Hepatocyte (in vitro differentiated cells): ENCODE results near the gene ZNF148. TPM values are rescaled to one million over a fixed set of nuclear protein-coding genes. Genes with fewer than 3 reads are reported as not detected.

Source experiments
- DNase-seq: peaks from one replicate; pipeline ENCODE4 v3.0.0-alpha.2; 2016; ENCODE audit warnings: low spot score
- H2AFZ ChIP-seq: fragments of 200-600 bp; sonication (generic); 2 replicates; pipeline ENCODE4 v1.6.0; 2016; ENCODE audit warnings: antibody characterized with exemption, mild to moderate bottlenecking
- H3K27ac ChIP-seq: fragments of 200-600 bp; sonication (generic); 2 replicates; pipeline ENCODE4 v1.5.1; 2016; ENCODE audit warnings: mild to moderate bottlenecking
- H3K27me3 ChIP-seq: fragments of 200-600 bp; sonication (generic); 2 replicates; pipeline ENCODE4 v1.6.1; 2016
- H3K36me3 ChIP-seq: fragments of 200-600 bp; sonication (generic); replicated peaks from 2 replicates; pipeline ENCODE4 v1.5.1; 2016; ENCODE audit warnings: low read depth; ENCODE audit not compliant: insufficient read depth
- H3K4me1 ChIP-seq: fragments of 200-600 bp; sonication (generic); 2 replicates; pipeline ENCODE4 v1.5.1; 2016; ENCODE audit warnings: mild to moderate bottlenecking, moderate library complexity; ENCODE audit not compliant: insufficient read depth
- H3K4me2 ChIP-seq: fragments of 200-600 bp; sonication (generic); 2 replicates; pipeline ENCODE4 v1.6.0; 2016
- H3K4me3 ChIP-seq: fragments of 200-600 bp; sonication (generic); 2 replicates; pipeline ENCODE4 v1.5.1; 2016; ENCODE audit warnings: mild to moderate bottlenecking
- H3K79me2 ChIP-seq: fragments of 200-600 bp; sonication (generic); 2 replicates; pipeline ENCODE4 v1.6.0; 2017; ENCODE audit warnings: mild to moderate bottlenecking
- H3K9me2 ChIP-seq: fragments of 200-600 bp; sonication (generic); replicated peaks from 2 replicates; pipeline ENCODE4 v1.6.0; 2017; ENCODE audit warnings: mild to moderate bottlenecking; ENCODE audit not compliant: insufficient read depth
- H3K9me3 ChIP-seq: fragments of 200-600 bp; sonication (generic); 2 replicates; pipeline ENCODE4 v1.5.1; 2016; ENCODE audit warnings: low read depth, mild to moderate bottlenecking
- H4K20me1 ChIP-seq: fragments of 200-600 bp; sonication (generic); 2 replicates; pipeline ENCODE4 v1.6.0; 2016; ENCODE audit warnings: mild to moderate bottlenecking; ENCODE audit not compliant: insufficient read depth, poor library complexity, severe bottlenecking
- EZH2 ChIP-seq: fragments of 200-600 bp; sonication (generic); IDR thresholded peaks from 2 replicates; pipeline ENCODE4 v1.6.1; 2016; ENCODE audit warnings: antibody characterized with exemption, mild to moderate bottlenecking, borderline replicate concordance
- EZH2phosphoT487 ChIP-seq: fragments of 200-600 bp; sonication (generic); IDR thresholded peaks from one replicate; pipeline ENCODE4 v1.6.1; 2018; ENCODE audit warnings: antibody characterized with exemption, mild to moderate bottlenecking, low read depth, moderate library complexity; ENCODE audit not compliant: unreplicated experiment, severe bottlenecking
- WGBS: methylation state at CpG from one replicate; pipeline ENCODE4 v1.1.6; 2016; ENCODE audit warnings: low lambda C conversion rate; ENCODE audit errors: missing lambda C conversion rate; 5-methylcytosine and 5-hydroxymethylcytosine counted together
- polyA plus RNA-seq: library from polyadenylated mRNA; unstranded; fragments of >200 nt; fragmentation: Nextera tagmentation; extraction: Ambion mirVana; gene quantifications from 2 replicates; pipeline ENCODE4 v1.2.1, GENCODE V29; 2016
- small RNA-seq: library from RNA; depleted of rRNA; stranded (forward); fragments of <200 nt; gene quantifications from one replicate; pipeline ENCODE3, GENCODE V24; 2014
- total RNA-seq: library from RNA; depleted of rRNA; stranded (reverse); fragments of >200 nt; gene quantifications from 2 replicates; pipeline ENCODE4 v1.2.3, GENCODE V29; 2014
- TF ChIP-seq, protein P1 (sequence below): fragments of 200-600 bp; sonication (generic); IDR thresholded peaks from 2 replicates; pipeline ENCODE4 v1.5.1; 2016; ENCODE audit warnings: antibody characterized with exemption, mild to moderate bottlenecking; ENCODE audit not compliant: poor library complexity

ZNF148 gene
- total and polyA plus RNA-seq, 2 experiments from 2014 or later, result 23.2 to 30.3 TPM

DNA sequence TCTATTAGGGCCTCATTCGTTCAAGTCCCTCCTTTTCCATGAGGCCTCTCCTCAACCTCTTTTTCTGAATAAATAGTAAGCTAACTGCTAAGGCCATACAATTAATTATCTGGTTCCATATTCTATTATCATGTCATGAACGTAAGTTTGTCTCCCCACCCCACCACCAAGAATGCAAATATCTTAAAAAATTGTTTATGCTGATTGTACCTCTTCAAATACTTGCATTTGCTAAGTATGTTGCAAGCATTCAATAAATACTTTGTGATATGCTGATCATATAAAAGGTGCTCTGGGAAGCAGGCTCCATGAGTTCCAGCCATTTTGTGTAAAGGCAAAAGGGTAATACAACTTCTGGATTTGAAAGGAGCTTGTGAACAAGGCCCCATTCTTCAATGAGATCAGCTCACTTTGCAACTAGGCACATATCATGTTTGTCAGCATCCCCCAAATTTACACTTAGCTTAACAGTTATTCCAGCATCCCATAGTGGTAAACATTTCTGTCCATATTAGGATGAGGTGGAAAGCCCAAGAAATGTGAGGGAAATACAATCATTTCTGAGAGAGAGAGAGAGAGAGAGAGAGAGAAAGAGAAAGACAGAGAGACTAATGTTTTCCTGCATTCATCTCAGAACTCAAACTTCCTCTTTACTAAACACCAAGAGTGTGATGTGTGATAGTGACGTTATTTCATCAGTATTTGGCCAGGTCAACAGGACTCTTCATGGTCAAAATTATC lies 195.8 kb downstream of the ZNF148 start:
- WGBS, result 85% methylated on average over 3 of the region's 3 CpGs
- Histone ChIP-seq H3K36me3 (no peaks in the 10 kb centered on the region), H3K27me3 (no peaks in the 10 kb centered on the region), H3K9me2 (no peaks in the 10 kb centered on the region), H3K4me3 (no peak overlapping the region), H3K9me3 (no peaks in the 10 kb centered on the region), H2AFZ (no peak overlapping the region), H3K79me2 (no peaks in the 10 kb centered on the region), H4K20me1 (no peaks in the 10 kb centered on the region), H3K4me1 (no peaks in the 10 kb centered on the region), H3K4me2 (no peak overlapping the region), H3K27ac (no peak overlapping the region)
- TF ChIP-seq, protein P1, sequence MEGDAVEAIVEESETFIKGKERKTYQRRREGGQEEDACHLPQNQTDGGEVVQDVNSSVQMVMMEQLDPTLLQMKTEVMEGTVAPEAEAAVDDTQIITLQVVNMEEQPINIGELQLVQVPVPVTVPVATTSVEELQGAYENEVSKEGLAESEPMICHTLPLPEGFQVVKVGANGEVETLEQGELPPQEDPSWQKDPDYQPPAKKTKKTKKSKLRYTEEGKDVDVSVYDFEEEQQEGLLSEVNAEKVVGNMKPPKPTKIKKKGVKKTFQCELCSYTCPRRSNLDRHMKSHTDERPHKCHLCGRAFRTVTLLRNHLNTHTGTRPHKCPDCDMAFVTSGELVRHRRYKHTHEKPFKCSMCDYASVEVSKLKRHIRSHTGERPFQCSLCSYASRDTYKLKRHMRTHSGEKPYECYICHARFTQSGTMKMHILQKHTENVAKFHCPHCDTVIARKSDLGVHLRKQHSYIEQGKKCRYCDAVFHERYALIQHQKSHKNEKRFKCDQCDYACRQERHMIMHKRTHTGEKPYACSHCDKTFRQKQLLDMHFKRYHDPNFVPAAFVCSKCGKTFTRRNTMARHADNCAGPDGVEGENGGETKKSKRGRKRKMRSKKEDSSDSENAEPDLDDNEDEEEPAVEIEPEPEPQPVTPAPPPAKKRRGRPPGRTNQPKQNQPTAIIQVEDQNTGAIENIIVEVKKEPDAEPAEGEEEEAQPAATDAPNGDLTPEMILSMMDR, result no peak
- no peak for TF ChIP-seq EZH2phosphoT487
- no peak for TF ChIP-seq EZH2
- DNase-seq, result no peak

DNA sequence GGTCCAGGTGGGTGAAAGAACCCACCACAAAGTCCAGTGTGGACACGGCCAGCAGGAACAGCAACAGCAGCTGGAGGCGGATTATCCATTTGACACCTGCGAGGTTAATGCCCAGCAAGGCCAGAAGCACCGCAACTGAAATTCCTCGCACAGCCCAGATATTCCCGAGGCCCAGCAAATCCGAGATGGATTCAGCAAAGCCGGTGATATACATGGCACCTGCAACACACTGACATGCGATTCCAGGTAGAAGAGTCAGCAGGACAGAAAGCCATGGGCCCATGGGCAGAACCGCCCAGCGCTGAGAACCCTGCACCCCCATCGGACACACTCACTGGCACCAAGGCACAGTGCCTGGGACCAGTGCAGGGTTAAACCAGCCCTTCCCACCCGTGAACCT lies 197.4 kb downstream of the ZNF148 start:
- Histone ChIP-seq H3K4me2 (no peak overlapping the region), H3K27me3 (no peaks in the 10 kb centered on the region), H3K9me3 (no peaks in the 10 kb centered on the region), H3K4me1 (no peaks in the 10 kb centered on the region), H3K79me2 (no peaks in the 10 kb centered on the region), H3K4me3 (no peak overlapping the region), H3K9me2 (no peaks in the 10 kb centered on the region), H3K27ac (no peak overlapping the region), H2AFZ (no peak overlapping the region), H3K36me3 (no peaks in the 10 kb centered on the region), H4K20me1 (no peaks in the 10 kb centered on the region)
- TF ChIP-seq, protein P1, result no peak
- TF ChIP-seq EZH2phosphoT487 (no peak), EZH2 (no peak)
- no peak for DNase-seq
- 97% methylated on average over 13 of the region's 13 CpGs for whole genome bisulfite sequencing

Small RNAs within 50 kb of the gene (small RNA-seq; reads per million reads assigned to genes)
- gene RNU6-232P, result not detected

Other genes with a start within 250 kb of the ZNF148 start
- gene SLC12A8, start 162.6 kb downstream of the ZNF148 start, total RNA-seq, result 20.0 and 21.5 TPM in 2 replicates
- gene SLC12A8, start 162.6 kb downstream of the ZNF148 start, polyA plus RNA-seq, result 18.9 and 19.3 TPM in 2 replicates
- 64.6 and 69.6 TPM in 2 replicates for gene SNX4, start 144.9 kb upstream of the ZNF148 start, total RNA-seq
- gene SNX4, start 144.9 kb upstream of the ZNF148 start, polyA plus RNA-seq, result 42.7 and 44.0 TPM in 2 replicates
- gene OSBPL11, start 220.2 kb upstream of the ZNF148 start, total RNA-seq, result 15.0 and 18.8 TPM in 2 replicates
- 7.2 and 12.6 TPM in 2 replicates for gene OSBPL11, start 220.2 kb upstream of the ZNF148 start, polyA plus RNA-seq